ENCODE measurements around the gene CBLC. TPM values are rescaled to one million over a fixed set of nuclear protein-coding genes. Genes with fewer than 3 reads are reported as not detected.

CBLC gene
- total and polyA plus RNA-seq, 2 experiments from 2014 or later: 26.2 to 39.7 TPM

DNA sequence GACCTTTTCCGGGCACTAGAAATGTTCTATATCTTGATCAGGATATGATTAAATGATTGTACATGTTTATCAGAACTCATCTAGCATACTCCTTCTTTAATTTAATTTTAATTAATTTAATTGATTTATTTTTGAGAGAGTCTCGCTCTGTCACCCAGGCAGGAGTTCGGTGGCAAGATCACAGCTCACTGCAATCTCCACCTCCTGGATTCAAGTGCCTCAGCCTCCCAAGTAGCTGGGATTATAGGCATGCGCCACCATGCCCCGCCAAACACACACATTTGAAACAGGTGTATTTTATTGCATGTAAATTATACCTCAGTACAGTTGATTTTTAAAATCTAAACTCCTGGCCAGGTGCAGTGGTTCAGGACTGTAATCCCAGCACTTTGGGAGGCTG lies 46.6 kb upstream of the CBLC start:
- Histone ChIP-seq H3K9me2 (replicated peaks; ENCODE audit: insufficient read depth) (no peaks in the 10 kb centered on the region), H3K79me2 (no peaks in the 10 kb centered on the region), H3K27ac (no peak overlapping the region), H3K4me3 (no peak overlapping the region), H3K4me2 (no peak overlapping the region), H4K20me1 (ENCODE audit: insufficient read depth, poor library complexity, severe bottlenecking) (no peaks in the 10 kb centered on the region), H3K36me3 (replicated peaks; ENCODE audit: insufficient read depth, low read depth) (no peaks in the 10 kb centered on the region), H2AFZ (no peak overlapping the region), H3K4me1 (ENCODE audit: insufficient read depth) (peaks cover 2% of the 10 kb centered on the region), H3K27me3 (no peaks in the 10 kb centered on the region), H3K9me3 (ENCODE audit: low read depth) (no peaks in the 10 kb centered on the region)
- no peak for DNase-seq (ENCODE audit: low spot score)
- 93% methylated on average over 5 of the region's 5 CpGs for WGBS (ENCODE audit: low lambda C conversion rate, missing lambda C conversion rate)
- TF ChIP-seq EZH2 (IDR thresholded peaks at IDR 0.05; ENCODE audit: borderline replicate concordance) (no peak), EZH2phosphoT487 (IDR thresholded peaks at IDR 0.05; ENCODE audit: low read depth, severe bottlenecking, unreplicated experiment) (no peak)
- TF ChIP-seq, protein P1, sequence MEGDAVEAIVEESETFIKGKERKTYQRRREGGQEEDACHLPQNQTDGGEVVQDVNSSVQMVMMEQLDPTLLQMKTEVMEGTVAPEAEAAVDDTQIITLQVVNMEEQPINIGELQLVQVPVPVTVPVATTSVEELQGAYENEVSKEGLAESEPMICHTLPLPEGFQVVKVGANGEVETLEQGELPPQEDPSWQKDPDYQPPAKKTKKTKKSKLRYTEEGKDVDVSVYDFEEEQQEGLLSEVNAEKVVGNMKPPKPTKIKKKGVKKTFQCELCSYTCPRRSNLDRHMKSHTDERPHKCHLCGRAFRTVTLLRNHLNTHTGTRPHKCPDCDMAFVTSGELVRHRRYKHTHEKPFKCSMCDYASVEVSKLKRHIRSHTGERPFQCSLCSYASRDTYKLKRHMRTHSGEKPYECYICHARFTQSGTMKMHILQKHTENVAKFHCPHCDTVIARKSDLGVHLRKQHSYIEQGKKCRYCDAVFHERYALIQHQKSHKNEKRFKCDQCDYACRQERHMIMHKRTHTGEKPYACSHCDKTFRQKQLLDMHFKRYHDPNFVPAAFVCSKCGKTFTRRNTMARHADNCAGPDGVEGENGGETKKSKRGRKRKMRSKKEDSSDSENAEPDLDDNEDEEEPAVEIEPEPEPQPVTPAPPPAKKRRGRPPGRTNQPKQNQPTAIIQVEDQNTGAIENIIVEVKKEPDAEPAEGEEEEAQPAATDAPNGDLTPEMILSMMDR (IDR thresholded peaks at IDR 0.05; ENCODE audit: poor library complexity): no peak

DNA sequence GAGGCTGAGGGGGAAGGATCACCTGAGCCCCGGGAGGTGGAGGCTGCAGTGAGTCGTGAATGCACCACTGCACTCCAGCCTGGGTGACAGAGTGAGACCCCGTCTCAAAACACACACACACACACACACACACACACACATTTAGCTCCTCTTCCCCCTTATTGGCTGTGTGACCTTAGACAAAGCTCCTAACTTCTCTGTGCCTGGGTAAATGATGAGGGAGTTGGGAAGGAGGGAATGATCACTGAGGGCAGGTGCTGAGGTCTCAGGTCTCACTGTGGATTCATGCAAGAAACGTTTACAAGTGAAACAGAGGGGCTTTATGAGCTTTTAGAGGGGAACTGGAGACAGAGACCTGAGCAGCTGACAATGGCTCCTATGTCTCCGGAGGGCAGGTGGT lies 46.1 kb upstream of the CBLC start:
- H3K79me2 ChIP-seq: no peaks in the 10 kb centered on the region
- no peaks in the 10 kb centered on the region for H4K20me1 ChIP-seq (ENCODE audit: insufficient read depth, poor library complexity, severe bottlenecking)
- H3K36me3 ChIP-seq (replicated peaks; ENCODE audit: insufficient read depth, low read depth): no peaks in the 10 kb centered on the region
- DNase-seq (ENCODE audit: low spot score): no peak
- H3K4me2 ChIP-seq: no peak overlapping the region
- TF ChIP-seq EZH2phosphoT487 (IDR thresholded peaks at IDR 0.05; ENCODE audit: low read depth, severe bottlenecking, unreplicated experiment): no peak
- TF ChIP-seq EZH2 (IDR thresholded peaks at IDR 0.05; ENCODE audit: borderline replicate concordance): no peak
- TF ChIP-seq, protein P1 (IDR thresholded peaks at IDR 0.05; ENCODE audit: poor library complexity): no peak
- no peaks in the 10 kb centered on the region for H3K9me2 ChIP-seq (replicated peaks; ENCODE audit: insufficient read depth)
- no peak overlapping the region for H2AFZ ChIP-seq
- H3K9me3 ChIP-seq (ENCODE audit: low read depth): no peaks in the 10 kb centered on the region
- no peak overlapping the region for H3K4me3 ChIP-seq
- H3K27ac ChIP-seq: no peak overlapping the region
- WGBS (ENCODE audit: low lambda C conversion rate, missing lambda C conversion rate): 74% methylated on average over 5 of the region's 5 CpGs
- no peaks in the 10 kb centered on the region for H3K27me3 ChIP-seq
- H3K4me1 ChIP-seq (ENCODE audit: insufficient read depth): no peaks in the 10 kb centered on the region

DNA sequence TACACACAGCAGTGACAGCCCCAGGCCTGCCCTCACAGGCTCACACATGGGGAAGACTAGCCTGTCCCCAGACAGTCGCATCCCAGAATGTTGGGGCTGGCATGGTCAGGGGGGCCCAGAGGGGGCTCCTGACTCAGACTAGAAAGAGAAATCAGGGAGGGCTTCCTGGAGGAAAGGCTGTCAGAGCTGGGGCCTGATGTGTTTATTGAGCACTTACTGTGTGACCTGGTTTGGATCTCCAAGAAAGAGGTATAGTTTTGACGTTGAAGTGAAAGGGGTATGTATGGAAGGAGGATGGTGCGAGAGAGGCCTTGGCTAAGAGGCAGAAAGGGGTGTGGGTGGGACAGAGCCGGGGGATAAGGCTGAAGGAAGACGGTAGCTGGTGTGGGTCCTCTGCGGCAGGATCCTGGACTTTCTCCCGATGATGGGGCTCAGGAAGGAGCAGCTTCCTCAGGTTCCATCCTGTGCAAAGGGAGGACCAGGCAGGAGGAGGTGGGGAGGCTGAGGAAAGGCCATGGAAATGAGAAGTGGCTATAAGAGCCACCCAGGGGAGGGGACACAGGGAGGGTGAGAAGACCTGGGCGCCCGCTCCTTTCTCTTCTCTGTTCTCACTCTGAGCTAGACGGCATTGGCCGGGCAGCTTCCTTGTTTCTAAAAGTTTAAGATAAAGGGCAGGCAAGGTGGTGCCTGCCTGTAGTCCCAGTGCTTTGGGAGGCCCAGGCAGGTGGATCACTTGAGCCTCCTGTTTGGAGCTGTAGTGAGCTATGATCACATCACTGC lies 45.3 kb upstream of the CBLC start:
- H3K79me2 ChIP-seq: no peaks in the 10 kb centered on the region
- no peak for TF ChIP-seq EZH2phosphoT487 (IDR thresholded peaks at IDR 0.05; ENCODE audit: low read depth, severe bottlenecking, unreplicated experiment)
- no peak for TF ChIP-seq EZH2 (IDR thresholded peaks at IDR 0.05; ENCODE audit: borderline replicate concordance)
- TF ChIP-seq, protein P1 (IDR thresholded peaks at IDR 0.05; ENCODE audit: poor library complexity): no peak
- H3K36me3 ChIP-seq (replicated peaks; ENCODE audit: insufficient read depth, low read depth): no peaks in the 10 kb centered on the region
- H3K4me3 ChIP-seq: no peak overlapping the region
- no peak overlapping the region for H3K27ac ChIP-seq
- WGBS (ENCODE audit: low lambda C conversion rate, missing lambda C conversion rate): 82% methylated on average over 11 of the region's 11 CpGs
- H4K20me1 ChIP-seq (ENCODE audit: insufficient read depth, poor library complexity, severe bottlenecking): no peaks in the 10 kb centered on the region
- no peaks in the 10 kb centered on the region for H3K27me3 ChIP-seq
- no peaks in the 10 kb centered on the region for H3K9me3 ChIP-seq (ENCODE audit: low read depth)
- no peak for DNase-seq (ENCODE audit: low spot score)
- H3K4me2 ChIP-seq: no peak overlapping the region
- no peaks in the 10 kb centered on the region for H3K9me2 ChIP-seq (replicated peaks; ENCODE audit: insufficient read depth)
- no peak overlapping the region for H2AFZ ChIP-seq
- H3K4me1 ChIP-seq (ENCODE audit: insufficient read depth): no peaks in the 10 kb centered on the region

Measured in hepatocyte (in vitro differentiated cells).